Measurements from ENCODE around the gene ZNF385D. TPM values are rescaled to one million over a fixed set of nuclear protein-coding genes. Genes with fewer than 3 reads are reported as not detected.

ZNF385D gene
- total RNA-seq, 1 experiment from 2014 or later, result not detected

- Mint-ChIP-seq H3K9me3 (ENCODE audit: low read depth, unreplicated experiment) (no peaks in the 10 kb centered on the region), H3K27ac (ENCODE audit: unreplicated experiment) (no peak overlapping the region), H3K36me3 (ENCODE audit: insufficient read depth, unreplicated experiment) (no peaks in the 10 kb centered on the region), H3K27me3 (ENCODE audit: unreplicated experiment) (no peaks in the 10 kb centered on the region), H3K4me3 (ENCODE audit: low read depth, unreplicated experiment) (no peak overlapping the region), H3K4me1 (ENCODE audit: low read depth, unreplicated experiment) (no peaks in the 10 kb centered on the region)
- CTCF ChIA-PET, result interaction anchor here (0.7 kb wide), 1 partner anchor 200 kb away, joined by 4 read pairs; no protein-coding TSS in a partner anchor
- TF ChIP-seq CTCF (IDR thresholded peaks at IDR 0.05; ENCODE audit: unreplicated experiment), result no peak
- intact Hi-C loops (cut with micrococcal nuclease; ENCODE audit: unreplicated experiment), result no loop called here
- no peak for DNase-seq
- BruUV-seq (replicated peaks), result no TSS peak
These were observed 301.3 kb downstream of the ZNF385D start for GRCh38 chr3:21449738-21450137.

- no peak for TF ChIP-seq CTCF (IDR thresholded peaks at IDR 0.05; ENCODE audit: unreplicated experiment)
- no peaks in the 10 kb centered on the region for H3K4me1 Mint-ChIP-seq (ENCODE audit: low read depth, unreplicated experiment)
- no peaks in the 10 kb centered on the region for H3K27me3 Mint-ChIP-seq (ENCODE audit: unreplicated experiment)
- H3K27ac Mint-ChIP-seq (ENCODE audit: unreplicated experiment), result no peak overlapping the region
- intact Hi-C loops (cut with micrococcal nuclease; ENCODE audit: unreplicated experiment), result no loop called here
- no peak for DNase-seq
- CTCF ChIA-PET, result no interaction called here
- H3K4me3 Mint-ChIP-seq (ENCODE audit: low read depth, unreplicated experiment), result no peak overlapping the region
- no peaks in the 10 kb centered on the region for H3K9me3 Mint-ChIP-seq (ENCODE audit: low read depth, unreplicated experiment)
- no TSS peak for BruUV-seq (replicated peaks)
- H3K36me3 Mint-ChIP-seq (ENCODE audit: insufficient read depth, unreplicated experiment), result no peaks in the 10 kb centered on the region
These were observed 303.4 kb downstream of the ZNF385D start for GRCh38 chr3:21447476-21448151.

GRCh38 chr3:21446945-21447475 lies 304.0 kb downstream of the ZNF385D start:
- intact Hi-C loops (cut with micrococcal nuclease; ENCODE audit: unreplicated experiment), result no loop called here
- no peaks in the 10 kb centered on the region for H3K27me3 Mint-ChIP-seq (ENCODE audit: unreplicated experiment)
- H3K36me3 Mint-ChIP-seq (ENCODE audit: insufficient read depth, unreplicated experiment), result no peaks in the 10 kb centered on the region
- H3K4me3 Mint-ChIP-seq (ENCODE audit: low read depth, unreplicated experiment), result no peak overlapping the region
- no peaks in the 10 kb centered on the region for H3K9me3 Mint-ChIP-seq (ENCODE audit: low read depth, unreplicated experiment)
- CTCF ChIA-PET, result no interaction called here
- no peaks in the 10 kb centered on the region for H3K4me1 Mint-ChIP-seq (ENCODE audit: low read depth, unreplicated experiment)
- no peak for TF ChIP-seq CTCF (IDR thresholded peaks at IDR 0.05; ENCODE audit: unreplicated experiment)
- DNase-seq, result no peak
- H3K27ac Mint-ChIP-seq (ENCODE audit: unreplicated experiment), result no peak overlapping the region
- no TSS peak for BruUV-seq (replicated peaks)

- no peak for TF ChIP-seq CTCF (IDR thresholded peaks at IDR 0.05; ENCODE audit: unreplicated experiment)
- Mint-ChIP-seq H3K27ac (ENCODE audit: unreplicated experiment) (no peak overlapping the region), H3K27me3 (ENCODE audit: unreplicated experiment) (no peaks in the 10 kb centered on the region), H3K9me3 (ENCODE audit: low read depth, unreplicated experiment) (no peaks in the 10 kb centered on the region), H3K4me3 (ENCODE audit: low read depth, unreplicated experiment) (no peak overlapping the region), H3K4me1 (ENCODE audit: low read depth, unreplicated experiment) (no peaks in the 10 kb centered on the region), H3K36me3 (ENCODE audit: insufficient read depth, unreplicated experiment) (no peaks in the 10 kb centered on the region)
- CTCF ChIA-PET, result no interaction called here
- BruUV-seq (replicated peaks), result no TSS peak
- intact Hi-C loops (cut with micrococcal nuclease; ENCODE audit: unreplicated experiment), result no loop called here
- no peak for DNase-seq
These were observed 305.0 kb downstream of the ZNF385D start for GRCh38 chr3:21446027-21446426.
